A673 (cell line): ENCODE results near the gene CES3. TPM values are rescaled to one million over a fixed set of nuclear protein-coding genes. Genes with fewer than 3 reads are reported as not detected.

ENCODE experiments used
- BruUV-seq: library from RNA; stranded (reverse); fragments of 400-500 nt; replicated peaks from 2 replicates; lab custom pipeline; 2021; lab: Mats Ljungman, UMichigan
- CTCF ChIA-PET: fragments of 300-600 bp; sonication (Branson Sonifier 250); formaldehyde crosslinking; loops from one replicate; lab custom pipeline; 2022; ENCODE audit warnings: antibody characterized with exemption; lab: Charles Lee
- POLR2A ChIA-PET: fragments of 300-600 bp; sonication (Branson Sonifier 250); formaldehyde crosslinking; loops from one replicate; lab custom pipeline; 2022; ENCODE audit warnings: antibody characterized with exemption; ENCODE audit not compliant: low non-redundant PET; lab: Charles Lee
- DNase-seq: peaks from one replicate; pipeline ENCODE4 v3.0.0-alpha.2; 2015; ENCODE audit warnings: low spot score
- H3K27ac ChIP-seq: fragments of 200-600 bp; sonication (generic); 2 replicates; pipeline ENCODE4 v1.5.1; 2016; ENCODE audit warnings: mixed run types, low read depth, mild to moderate bottlenecking, mixed read lengths, antibody characterized with exemption, low read length; ENCODE audit not compliant: poor library complexity, severe bottlenecking
- H3K27me3 ChIP-seq: fragments of 200-600 bp; sonication (generic); replicated peaks from 2 replicates; pipeline ENCODE4 v1.6.1; 2017; ENCODE audit warnings: mixed run types, low read depth, mild to moderate bottlenecking, mixed read lengths, antibody characterized with exemption, low read length; ENCODE audit not compliant: insufficient read depth, poor library complexity
- H3K36me3 ChIP-seq: fragments of 200-600 bp; sonication (generic); 2 replicates; pipeline ENCODE4 v1.6.1; 2016; ENCODE audit warnings: mixed run types, mild to moderate bottlenecking, mixed read lengths, antibody characterized with exemption, low read length; ENCODE audit not compliant: insufficient read depth, poor library complexity, severe bottlenecking
- H3K4me1 ChIP-seq: fragments of 200-600 bp; sonication (generic); 2 replicates; pipeline ENCODE4 v1.6.1; 2017; ENCODE audit warnings: mixed run types, mild to moderate bottlenecking, mixed read lengths, antibody characterized with exemption, low read length; ENCODE audit not compliant: insufficient read depth, poor library complexity, severe bottlenecking
- H3K4me3 ChIP-seq: fragments of 200-600 bp; sonication (generic); 2 replicates; pipeline ENCODE4 v1.5.1; 2016; ENCODE audit warnings: low read depth, mixed run types, mild to moderate bottlenecking, mixed read lengths, low read length; ENCODE audit not compliant: poor library complexity, severe bottlenecking
- H3K9me3 ChIP-seq: fragments of 200-600 bp; sonication (generic); 2 replicates; pipeline ENCODE4 v1.6.1; 2016; ENCODE audit warnings: mixed run types, low read depth, mild to moderate bottlenecking, mixed read lengths, antibody characterized with exemption, low read length; ENCODE audit not compliant: poor library complexity, severe bottlenecking
- CTCF ChIP-seq: fragments of 300-800, 200-600 bp; sonication (generic); conservative IDR thresholded peaks from 2 replicates; pipeline ENCODE4 v1.5.1; 2017; ENCODE audit warnings: low read depth, mild to moderate bottlenecking, antibody characterized with exemption, low read length, moderate library complexity, mixed read lengths
- EZH2 ChIP-seq: fragments of 200-600 bp; sonication (generic); IDR thresholded peaks from 2 replicates; pipeline ENCODE4 v1.6.1; 2017; ENCODE audit warnings: borderline replicate concordance, low read depth, mild to moderate bottlenecking, mixed read lengths, antibody characterized with exemption, low read length; ENCODE audit not compliant: poor library complexity, severe bottlenecking
- intact Hi-C: fragments of 100-400 bp; cut with micrococcal nuclease; formaldehyde crosslinking; loops from one replicate; pipeline ENCODE4 v1.10.0; 2022; ENCODE audit not compliant: unreplicated experiment
- total RNA-seq: library from RNA; stranded (reverse); gene quantifications from 2 replicates; pipeline ENCODE4 v1.2.3, GENCODE V29; 2021

Gene CES3
- total RNA-seq, 1 experiment from 2014 or later: 3.9 TPM

GRCh38 chr16:66947302-66948065 lies 13.6 kb upstream of the CES3 start:
- H3K27ac ChIP-seq: no peak overlapping the region
- intact Hi-C loops: loop anchor here (5.0 kb wide), 1 partner anchor 50 kb away; no protein-coding TSS in a partner anchor
- CTCF ChIA-PET: interaction anchor here (0.5 to 1.0 kb wide), 2 partner anchors 80 to 208 kb away, joined by 3 to 11 read pairs; no protein-coding TSS in a partner anchor
- H3K9me3 ChIP-seq: peaks cover 7% of the 10 kb centered on the region
- DNase-seq: peak; percentile 92
- H3K36me3 ChIP-seq: peaks cover 10% of the 10 kb centered on the region
- peak overlapping the region; percentile 52 for H3K4me3 ChIP-seq
- no peaks in the 10 kb centered on the region for H3K27me3 ChIP-seq
- POLR2A ChIA-PET: no interaction called here
- no peaks in the 10 kb centered on the region for H3K4me1 ChIP-seq
- BruUV-seq: no TSS peak
- TF ChIP-seq CTCF (peak; percentile 94), EZH2 (no peak)

- intact Hi-C loops: loop anchor here (5.0 kb wide), 1 partner anchor 51 kb away; no protein-coding TSS in a partner anchor
- CTCF ChIA-PET: no interaction called here
- POLR2A ChIA-PET: no interaction called here
- DNase-seq: no peak
- no peak overlapping the region for H3K27ac ChIP-seq
- no peaks in the 10 kb centered on the region for H3K27me3 ChIP-seq
- TF ChIP-seq CTCF (no peak), EZH2 (no peak)
- BruUV-seq: no TSS peak
- H3K9me3 ChIP-seq: peaks cover 7% of the 10 kb centered on the region
- H3K4me3 ChIP-seq: peak overlapping the region; percentile 52
- no peaks in the 10 kb centered on the region for H3K4me1 ChIP-seq
- peaks cover 3% of the 10 kb centered on the region for H3K36me3 ChIP-seq
These were observed 12.8 kb upstream of the CES3 start for GRCh38 chr16:66948134-66948836.

- H3K9me3 ChIP-seq: peaks cover 7% of the 10 kb centered on the region
- H3K4me3 ChIP-seq: no peak overlapping the region
- CTCF ChIA-PET: no interaction called here
- no peaks in the 10 kb centered on the region for H3K27me3 ChIP-seq
- TF ChIP-seq EZH2: no peak
- TF ChIP-seq CTCF: no peak
- POLR2A ChIA-PET: no interaction called here
- no TSS peak for BruUV-seq
- H3K4me1 ChIP-seq: no peaks in the 10 kb centered on the region
- intact Hi-C loops: loop anchor here (5.0 kb wide), 1 partner anchor 52 kb away; no protein-coding TSS in a partner anchor
- H3K36me3 ChIP-seq: no peaks in the 10 kb centered on the region
- no peak overlapping the region for H3K27ac ChIP-seq
- no peak for DNase-seq
These were observed 12.2 kb upstream of the CES3 start for GRCh38 chr16:66948837-66949225.
